SK-N-MC (cell line): ENCODE data around the gene PCCA.

Experiments used
- EZH2 ChIP-seq: fragments of 200-600 bp; sonication (generic); IDR thresholded peaks from one replicate; pipeline ENCODE4 v1.6.1; 2017; ENCODE audit warnings: antibody characterized with exemption
- POLR2AphosphoS5 ChIP-seq: IDR thresholded peaks from 2 replicates; pipeline ENCODE4 v1.6.1; 2012; ENCODE audit warnings: mild to moderate bottlenecking, low read depth, low read length, borderline replicate concordance

DNA sequence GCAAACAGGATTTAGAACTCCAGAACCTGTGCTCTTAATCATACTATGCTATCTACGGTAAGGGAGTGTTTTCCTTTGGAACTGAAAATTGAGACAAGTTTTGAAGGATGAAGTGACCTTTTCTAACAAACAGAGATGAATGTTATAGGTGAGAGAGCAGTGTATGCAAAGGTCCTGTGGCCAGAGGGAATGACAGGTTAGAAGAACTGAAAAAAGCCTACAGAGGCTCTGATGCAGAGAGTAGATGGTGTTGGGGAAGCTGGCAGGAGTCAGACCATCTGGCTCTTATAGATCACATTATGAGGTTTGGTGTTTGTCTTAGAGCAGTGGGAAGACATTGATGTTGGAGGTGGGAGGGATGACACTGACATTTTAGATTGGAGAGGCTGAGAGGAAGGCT, 2.0 kb downstream of the PCCA start:
- no peak for TF ChIP-seq POLR2AphosphoS5
- no peak for TF ChIP-seq EZH2
